Fibroblast of the aortic adventitia (primary cell): ENCODE data around the gene PLP1. TPM values are rescaled to one million over a fixed set of nuclear protein-coding genes. Genes with fewer than 3 reads are reported as not detected.
"Not testable (repeated sequence)": the region's sequence is repeated elsewhere in the genome, so short reads cannot be mapped to it uniquely, and the experiment has no call there.

Experiments
- DNase-seq: peaks from one replicate; pipeline ENCODE4 v3.0.0-alpha.2; 2010; ENCODE audit warnings: low read depth
- H3K4me3 ChIP-seq: 2 replicates; pipeline ENCODE4 v1.5.1; 2011; ENCODE audit warnings: low read depth, mild to moderate bottlenecking, control low read depth, low read length, moderate library complexity
- total RNA-seq: library from RNA; depleted of rRNA; stranded (reverse); fragments of >200 nt; gene quantifications from 2 replicates; pipeline ENCODE4 v1.2.3, GENCODE V29; 2012; ENCODE audit warnings: low replicate concordance
- TF ChIP-seq, protein P1 (sequence below): IDR thresholded peaks from 2 replicates; pipeline ENCODE4 v1.5.1; 2011; ENCODE audit warnings: mild to moderate bottlenecking, low read length, control low read depth, inconsistent platforms; ENCODE audit not compliant: insufficient read depth

Gene PLP1
- total RNA-seq, 1 donor, result not detected

DNA sequence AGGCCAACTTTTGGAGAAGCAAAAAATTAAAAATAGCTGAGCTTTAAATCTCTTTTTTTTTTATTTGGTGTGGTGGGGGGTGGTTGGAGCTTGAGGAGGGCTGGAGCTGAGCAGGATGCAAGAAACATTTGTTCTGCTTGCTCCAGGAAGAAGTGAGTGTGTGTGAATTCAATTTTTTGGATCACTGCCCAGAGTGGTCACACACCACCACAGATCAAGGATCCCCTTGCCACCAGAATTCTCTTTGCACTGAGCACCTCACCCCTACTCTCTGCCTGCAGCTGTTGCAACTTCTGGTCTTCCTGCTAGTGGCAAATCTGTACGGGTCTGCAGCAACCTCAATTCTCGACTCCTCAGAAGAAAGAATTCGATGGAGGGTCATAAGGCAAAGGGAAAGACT lies 19.9 kb upstream of the PLP1 start:
- no peak overlapping the region for H3K4me3 ChIP-seq
- TF ChIP-seq, protein P1, sequence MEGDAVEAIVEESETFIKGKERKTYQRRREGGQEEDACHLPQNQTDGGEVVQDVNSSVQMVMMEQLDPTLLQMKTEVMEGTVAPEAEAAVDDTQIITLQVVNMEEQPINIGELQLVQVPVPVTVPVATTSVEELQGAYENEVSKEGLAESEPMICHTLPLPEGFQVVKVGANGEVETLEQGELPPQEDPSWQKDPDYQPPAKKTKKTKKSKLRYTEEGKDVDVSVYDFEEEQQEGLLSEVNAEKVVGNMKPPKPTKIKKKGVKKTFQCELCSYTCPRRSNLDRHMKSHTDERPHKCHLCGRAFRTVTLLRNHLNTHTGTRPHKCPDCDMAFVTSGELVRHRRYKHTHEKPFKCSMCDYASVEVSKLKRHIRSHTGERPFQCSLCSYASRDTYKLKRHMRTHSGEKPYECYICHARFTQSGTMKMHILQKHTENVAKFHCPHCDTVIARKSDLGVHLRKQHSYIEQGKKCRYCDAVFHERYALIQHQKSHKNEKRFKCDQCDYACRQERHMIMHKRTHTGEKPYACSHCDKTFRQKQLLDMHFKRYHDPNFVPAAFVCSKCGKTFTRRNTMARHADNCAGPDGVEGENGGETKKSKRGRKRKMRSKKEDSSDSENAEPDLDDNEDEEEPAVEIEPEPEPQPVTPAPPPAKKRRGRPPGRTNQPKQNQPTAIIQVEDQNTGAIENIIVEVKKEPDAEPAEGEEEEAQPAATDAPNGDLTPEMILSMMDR, result no peak
- DNase-seq, result no peak

DNA sequence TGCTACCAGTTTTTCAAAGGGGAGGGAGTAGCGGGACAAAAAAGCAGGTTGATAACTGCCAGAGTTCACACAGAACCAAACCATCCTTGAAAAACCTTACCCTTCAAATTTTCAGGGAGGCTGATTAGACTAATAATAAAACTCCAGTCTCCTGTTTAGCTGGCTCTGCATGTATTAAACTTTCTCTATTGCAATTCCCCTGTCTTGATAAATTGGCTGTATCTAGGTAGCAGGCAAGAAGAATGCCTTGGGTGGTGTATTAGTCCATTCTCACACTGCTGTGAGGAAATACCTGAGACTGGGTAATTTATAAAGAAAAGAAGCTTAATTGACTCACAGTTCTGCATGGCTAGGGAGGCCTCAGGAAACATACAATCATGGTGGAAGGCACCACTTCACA lies 18.1 kb upstream of the PLP1 start:
- DNase-seq, result no peak
- no peak overlapping the region for H3K4me3 ChIP-seq
- TF ChIP-seq, protein P1, result no peak

DNA sequence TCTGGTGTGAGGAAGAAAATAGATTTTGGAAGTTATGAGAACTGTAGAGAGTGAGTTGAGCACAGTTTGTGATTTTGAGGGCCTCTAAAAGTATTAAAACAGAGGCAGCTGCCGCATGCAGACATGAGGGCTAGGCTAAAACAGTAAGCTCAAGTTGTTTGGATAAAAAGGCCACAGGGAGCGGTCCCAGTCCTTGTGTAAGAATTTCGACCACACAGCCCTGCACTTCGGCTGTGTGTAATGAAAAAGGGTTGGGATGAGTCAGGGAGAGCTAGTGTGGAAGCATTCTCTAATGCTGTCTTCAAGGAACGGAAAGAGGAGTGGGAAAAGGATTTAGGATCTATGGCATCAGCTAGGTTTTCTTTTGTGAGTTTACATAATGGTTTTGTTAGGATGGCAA lies 13.1 kb upstream of the PLP1 start:
- DNase-seq, H3K4me3 ChIP-seq: not testable (repeated sequence)

DNA sequence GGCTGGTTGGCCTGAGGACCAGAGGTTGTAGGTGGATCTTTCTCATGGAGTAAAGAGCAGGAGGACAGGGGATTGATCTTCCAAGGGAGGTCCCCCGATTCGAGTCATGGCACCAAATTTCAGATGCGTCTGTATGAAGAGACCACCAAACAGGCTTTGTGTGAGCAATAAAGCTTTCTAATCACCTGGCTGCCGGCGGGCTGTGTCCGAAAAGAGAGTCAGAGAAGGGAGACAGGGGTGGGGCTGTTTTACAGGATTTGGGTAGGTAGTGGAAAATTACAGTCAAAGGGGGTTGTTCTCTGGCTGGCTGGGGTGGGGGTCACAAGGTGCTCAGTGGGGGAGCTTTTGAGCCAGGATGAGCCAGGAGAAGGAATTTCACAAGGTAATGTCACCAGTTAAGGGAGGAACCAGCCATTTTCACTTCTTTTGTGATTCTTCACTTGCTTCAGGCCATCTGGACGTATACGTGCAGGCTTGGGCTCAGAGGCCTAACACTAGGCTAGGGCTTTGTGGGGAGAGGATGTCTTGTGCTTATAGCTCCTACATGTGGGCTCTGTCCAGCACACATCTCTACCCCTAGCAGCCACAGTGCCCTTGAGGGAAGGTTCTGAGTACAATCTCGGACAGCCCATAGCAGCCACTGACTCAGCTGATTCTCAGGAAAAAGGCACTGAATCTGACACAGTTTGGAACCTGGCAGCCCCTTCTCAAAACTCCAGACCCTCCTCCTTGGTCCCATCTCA lies 9.7 kb upstream of the PLP1 start:
- DNase-seq, result not testable (repeated sequence)

DNA sequence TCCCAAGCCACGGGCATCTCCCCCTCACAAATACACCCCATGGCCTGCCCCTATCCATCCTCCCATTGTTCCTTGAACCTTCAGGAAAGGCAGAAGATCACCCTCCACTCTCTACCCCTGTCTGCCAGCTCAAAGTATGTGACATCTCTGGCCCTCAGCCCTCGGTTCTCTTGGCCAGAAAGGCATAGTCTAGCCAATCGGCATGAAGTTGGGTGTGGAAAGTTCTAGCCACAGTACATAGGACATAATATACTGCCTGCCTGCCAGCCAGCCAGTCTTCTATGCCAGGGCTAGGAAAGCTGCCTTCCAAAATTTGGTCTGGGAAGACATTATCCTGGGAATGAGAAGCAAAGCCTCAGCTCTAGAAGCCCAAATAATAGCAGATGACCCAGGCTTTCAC lies 3.2 kb upstream of the PLP1 start:
- no peak for DNase-seq
- H3K4me3 ChIP-seq, result no peak overlapping the region
- TF ChIP-seq, protein P1, result no peak

More for the DNA sequence above, 9.7 kb upstream of the PLP1 start:
- not testable (repeated sequence) for H3K4me3 ChIP-seq

DNA sequence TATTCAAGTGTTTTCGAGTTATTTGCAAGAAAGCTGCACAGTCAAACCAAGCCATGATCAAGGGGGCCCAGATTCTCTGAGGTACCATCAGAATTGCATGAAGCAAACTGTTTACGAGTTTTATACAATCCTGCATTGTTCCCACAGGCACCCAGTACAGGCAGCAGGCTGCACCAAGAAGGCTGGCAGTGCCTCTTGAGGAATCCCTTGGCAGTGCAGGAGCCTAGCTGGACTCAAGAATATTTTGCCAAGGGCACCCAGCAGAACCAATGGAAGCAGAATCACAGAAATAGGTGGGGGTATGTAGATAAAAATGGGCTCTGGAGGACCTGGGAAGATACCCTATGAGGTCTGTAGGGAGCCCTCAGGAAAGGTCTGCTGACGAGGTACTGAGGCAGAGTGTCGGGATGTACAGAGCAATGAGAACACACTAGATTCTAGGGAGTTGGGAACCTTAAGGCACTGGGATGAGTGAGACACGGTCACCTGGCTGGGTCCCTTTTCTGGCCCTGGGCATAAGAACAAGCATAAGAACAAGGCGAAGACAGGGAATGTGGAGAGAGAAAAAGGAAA lies 2.5 kb upstream of the PLP1 start:
- TF ChIP-seq, protein P1, result peak; percentile 44
- DNase-seq, result peak; percentile 52
- no peak overlapping the region for H3K4me3 ChIP-seq

DNA sequence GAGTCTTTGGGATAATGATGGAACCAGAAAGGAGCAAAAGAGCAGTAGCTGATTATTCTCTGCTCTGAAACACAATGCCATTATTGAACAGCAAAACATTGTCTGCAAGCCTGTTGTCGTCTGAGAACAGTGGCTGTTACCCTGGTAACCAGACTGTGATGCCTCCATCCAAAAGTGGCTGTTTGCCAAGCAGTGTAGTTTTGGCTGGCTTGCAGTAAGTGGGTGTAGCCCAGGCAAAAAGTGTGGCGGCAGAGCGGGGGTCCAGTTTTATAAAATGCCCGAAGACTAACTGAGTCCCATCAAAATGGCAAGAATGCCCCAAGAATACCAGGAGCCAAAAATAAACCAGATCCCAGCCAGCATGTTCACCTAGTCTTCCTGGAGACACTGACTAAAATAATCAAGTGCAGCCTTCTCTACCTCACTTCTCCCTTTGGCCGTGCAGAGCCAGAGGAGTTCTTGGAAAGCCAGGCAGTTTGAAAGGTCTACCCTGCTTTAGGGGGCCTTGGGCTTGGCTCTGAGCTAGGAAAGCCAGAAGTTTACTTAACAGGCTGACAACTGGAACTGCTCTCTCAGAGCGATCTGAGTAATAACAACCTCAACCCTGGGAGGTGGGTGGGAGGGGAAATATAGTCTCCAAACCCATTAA lies 2.6 kb downstream of the PLP1 start:
- TF ChIP-seq, protein P1, result no peak
- no peak overlapping the region for H3K4me3 ChIP-seq
- peak; percentile 11 for DNase-seq
